Nucleus accumbens (tissue), 56 donors: Measurements from ENCODE around the gene ZNF783.
"Not testable (repeated sequence)": the region's sequence is repeated elsewhere in the genome, so short reads cannot be mapped to it uniquely, and the experiment has no call there.

Source experiments
- DNase-seq, 56 donors: peaks; one replicate each; lab custom pipeline; 2025; lab: John Stamatoyannopoulos, UW

Gene ZNF783

GRCh38 chr7:149261829-149262617 lies at the start of gene ZNF783:
ZNF783 (plus strand) TSS chr7:149262196; CDS start chr7:149262334, 138 bp downstream.
- DNase-seq, result peak in 55 of 56 donors; percentile 24 to 94 (median 78)

GRCh38 chr7:149214020-149214720 lies 47.8 kb upstream of the ZNF783 start:
- no peak for DNase-seq

- no peak for DNase-seq
Measured at GRCh38 chr7:149216402-149216801, 45.6 kb upstream of the ZNF783 start.

GRCh38 chr7:149217570-149217969 lies 44.4 kb upstream of the ZNF783 start:
- no peak for DNase-seq

GRCh38 chr7:149218469-149219420 lies 43.3 kb upstream of the ZNF783 start:
- DNase-seq, result no peak

- DNase-seq, result no peak
Measured at GRCh38 chr7:149220534-149220933, 41.5 kb upstream of the ZNF783 start.

- peak in 2 of 56 donors; percentile 4 to 6 for DNase-seq
Measured at GRCh38 chr7:149223176-149223575, 38.8 kb upstream of the ZNF783 start.

- DNase-seq, result no peak
Measured at GRCh38 chr7:149223761-149224160, 38.2 kb upstream of the ZNF783 start.

GRCh38 chr7:149224352-149224751 lies 37.6 kb upstream of the ZNF783 start:
- DNase-seq, result no peak

GRCh38 chr7:149225106-149225505 lies 36.9 kb upstream of the ZNF783 start:
- DNase-seq, result no peak

GRCh38 chr7:149225656-149226055 lies 36.3 kb upstream of the ZNF783 start:
- DNase-seq, result no peak

- not testable (repeated sequence) for DNase-seq
Measured at GRCh38 chr7:149226366-149226765, 35.6 kb upstream of the ZNF783 start.

GRCh38 chr7:149226840-149227494 lies 35.0 kb upstream of the ZNF783 start:
- no peak for DNase-seq

GRCh38 chr7:149228831-149229471 lies 33.0 kb upstream of the ZNF783 start:
- DNase-seq, result no peak

GRCh38 chr7:149229526-149229925 lies 32.5 kb upstream of the ZNF783 start:
- no peak for DNase-seq

GRCh38 chr7:149232362-149232761 lies 29.6 kb upstream of the ZNF783 start:
- DNase-seq, result no peak

- not testable (repeated sequence) for DNase-seq
Measured at GRCh38 chr7:149233655-149234204, 28.3 kb upstream of the ZNF783 start.

- no peak for DNase-seq
Measured at GRCh38 chr7:149237502-149237901, 24.5 kb upstream of the ZNF783 start.

- DNase-seq, result no peak
Measured at GRCh38 chr7:149238051-149238450, 23.9 kb upstream of the ZNF783 start.
